Measurements from ENCODE around the gene PKP3. TPM values are rescaled to one million over a fixed set of nuclear protein-coding genes. Genes with fewer than 3 reads are reported as not detected.

Gene PKP3
- total and polyA plus RNA-seq, 9 of the 15 experiments (the other 6 are each of a cell fraction or from before 2014, with no cell fraction given), result 0.11 to 110 (median 30.7) TPM

- TF ChIP-seq RERE (CRISPR knock-in tag; IDR thresholded peaks at IDR 0.05; ENCODE audit: borderline replicate concordance) (no peak), ZNF224 (CRISPR knock-in tag; IDR thresholded peaks at IDR 0.05) (no peak), ZNF507 (tag; conservative IDR thresholded peaks at IDR 0.05) (peak; percentile 96), ZNF318 (IDR thresholded peaks at IDR 0.05; ENCODE audit: borderline replicate concordance in 1 of 2, low read depth in 1 of 2) (no peak), ZNF583 (CRISPR knock-in tag; IDR thresholded peaks at IDR 0.05) (no peak), ZNF232 (CRISPR knock-in tag; IDR thresholded peaks at IDR 0.05) (no peak), PYGO2 (tag; IDR thresholded peaks at IDR 0.05) (no peak), POLR2G (IDR thresholded peaks at IDR 0.05; ENCODE audit: low read depth, low read length) (no peak), ZEB2 (IDR thresholded peaks at IDR 0.05) (no peak), ZNF354B (CRISPR knock-in tag; IDR thresholded peaks at IDR 0.05) (peak; percentile 61)
- TF ChIP-seq, protein P1, sequence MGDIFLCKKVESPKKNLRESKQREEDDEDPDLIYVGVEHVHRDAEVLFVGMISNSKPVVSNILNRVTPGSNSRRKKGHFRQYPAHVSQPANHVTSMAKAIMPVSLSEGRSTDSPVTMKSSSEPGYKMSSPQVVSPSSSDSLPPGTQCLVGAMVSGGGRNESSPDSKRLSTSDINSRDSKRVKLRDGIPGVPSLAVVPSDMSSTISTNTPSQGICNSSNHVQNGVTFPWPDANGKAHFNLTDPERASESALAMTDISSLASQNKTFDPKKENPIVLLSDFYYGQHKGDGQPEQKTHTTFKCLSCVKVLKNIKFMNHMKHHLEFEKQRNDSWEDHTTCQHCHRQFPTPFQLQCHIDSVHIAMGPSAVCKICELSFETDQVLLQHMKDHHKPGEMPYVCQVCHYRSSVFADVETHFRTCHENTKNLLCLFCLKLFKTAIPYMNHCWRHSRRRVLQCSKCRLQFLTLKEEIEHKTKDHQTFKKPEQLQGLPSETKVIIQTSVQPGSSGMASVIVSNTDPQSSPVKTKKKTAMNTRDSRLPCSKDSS (IDR thresholded peaks at IDR 0.05; ENCODE audit: low read depth, partially characterized antibody), result peak; percentile 34
Observed at GRCh38 chr11:425301-425700, 31.3 kb downstream of the PKP3 start (continued).

Data from K562 (cell line).